H1 (cell line): ENCODE data around the gene RAMP3. TPM values are rescaled to one million over a fixed set of nuclear protein-coding genes. Genes with fewer than 3 reads are reported as not detected.

Experiments
- CTCF ChIA-PET: fragments of 300-600 bp; sonication (Branson Sonifier 250); formaldehyde crosslinking; loops from one replicate; lab custom pipeline; 2021; ENCODE audit not compliant: partially characterized antibody; lab: Charles Lee
- POLR2A ChIA-PET: fragments of 300-600 bp; sonication (Branson Sonifier 250); formaldehyde crosslinking; loops from one replicate; lab custom pipeline; 2021; ENCODE audit warnings: inconsistent platforms; ENCODE audit not compliant: partially characterized antibody; lab: Charles Lee
- DNase-seq, 2 experiments: peaks; one replicate each; pipeline versions ENCODE4 v3.0.0 to v3.0.0-alpha.2; 2010 to 2022; ENCODE audit warnings: low spot score in 2 of 2, low read depth in 1 of 2, mixed read lengths in 1 of 2
- FAIRE-seq: peaks from 2 replicates; lab custom pipeline; 2011; peaks lifted over from hg19 to GRCh38; lab: Jason Lieb, UNC
- H2AFZ ChIP-seq: 2 replicates; pipeline ENCODE4 v1.8.1; 2012; ENCODE audit warnings: low read length, inconsistent platforms
- H2AK5ac ChIP-seq: 2 replicates; pipeline ENCODE4 v1.6.1; 2013; ENCODE audit warnings: low read depth, low read length
- H2BK120ac ChIP-seq: replicated peaks from 2 replicates; pipeline ENCODE3; 2013; ENCODE audit warnings: low read depth, low read length, inconsistent platforms
- H2BK12ac ChIP-seq: 2 replicates; pipeline ENCODE4 v1.6.1; 2013; ENCODE audit warnings: low read depth, low read length
- H2BK15ac ChIP-seq: 2 replicates; pipeline ENCODE4 v1.6.1; 2013; ENCODE audit warnings: low read length
- H2BK20ac ChIP-seq: 2 replicates; pipeline ENCODE4 v1.6.1; 2013; ENCODE audit warnings: low read length
- H2BK5ac ChIP-seq: 2 replicates; pipeline ENCODE4 v1.6.1; 2013; ENCODE audit warnings: low read depth, low read length
- H3K14ac ChIP-seq: 2 replicates; pipeline ENCODE4 v1.6.1; 2013; ENCODE audit warnings: inconsistent platforms; ENCODE audit not compliant: insufficient read length
- H3K18ac ChIP-seq: 2 replicates; pipeline ENCODE4 v1.6.1; 2013; ENCODE audit warnings: low read length; ENCODE audit errors: extremely low read depth
- H3K23ac ChIP-seq: 2 replicates; pipeline ENCODE4 v1.6.1; 2013; ENCODE audit warnings: inconsistent platforms; ENCODE audit not compliant: insufficient read length
- H3K23me2 ChIP-seq: 2 replicates; pipeline ENCODE4 v1.6.1; 2013; ENCODE audit warnings: low read depth, low read length
- H3K27ac ChIP-seq: 2 replicates; pipeline ENCODE4 v1.6.1; 2011; ENCODE audit warnings: low read depth, low read length, inconsistent platforms
- H3K27me3 ChIP-seq, 4 experiments: replicated peaks in 1 of 4; 1 replicate in 1 of 4; 2 replicates in 3 of 4; pipeline versions ENCODE4 v1.6.1 to v1.8.1; 2011 to 2013; ENCODE audit warnings: low read length in 3 of 4, mild to moderate bottlenecking in 3 of 4, inconsistent platforms in 2 of 4, mixed read lengths in 2 of 4, moderate library complexity in 1 of 4; ENCODE audit not compliant: control insufficient read depth in 3 of 4, insufficient read depth in 3 of 4; ENCODE audit errors: extremely low read depth in 1 of 4
- H3K36me3 ChIP-seq, 4 experiments: 2 replicates each; pipeline versions ENCODE4 v1.6.1 to v1.8.1; 2011 to 2013; ENCODE audit warnings: mild to moderate bottlenecking in 4 of 4, low read length in 3 of 4, moderate library complexity in 2 of 4, control low read depth in 1 of 4, inconsistent platforms in 1 of 4; ENCODE audit not compliant: insufficient read depth in 4 of 4, control insufficient read depth in 2 of 4
- H3K4ac ChIP-seq: replicated peaks from 2 replicates; pipeline ENCODE3; 2013; ENCODE audit warnings: low read length, low read depth, mixed read lengths, inconsistent platforms; ENCODE audit not compliant: insufficient read length
- H3K4me1 ChIP-seq, 4 experiments: replicated peaks in 1 of 4; 1 replicate in 1 of 4; 2 replicates in 3 of 4; pipeline versions ENCODE4 v1.6.1 to v1.8.1; 2011 to 2013; ENCODE audit warnings: low read length in 3 of 4, inconsistent platforms in 2 of 4, mixed read lengths in 1 of 4; ENCODE audit not compliant: insufficient read depth in 4 of 4, control insufficient read depth in 3 of 4
- H3K4me2 ChIP-seq, 2 experiments: 2 replicates each; pipeline versions ENCODE4 v1.6.1 to v1.8.1; 2011 to 2013; ENCODE audit warnings: low read depth in 2 of 2, low read length in 2 of 2, control low read depth in 1 of 2, inconsistent platforms in 1 of 2, mild to moderate bottlenecking in 1 of 2; ENCODE audit not compliant: insufficient read depth in 1 of 2
- H3K4me3 ChIP-seq, 4 experiments: fragments of 200-600, 300-600 bp in 1 of 4; sonication (generic), shearing (Covaris generic), sonication (Bioruptor Twin) in 1 of 4; 2 replicates each; pipeline versions ENCODE4 v1.5.1 to v1.8.1; 2011 to 2016; ENCODE audit warnings: low read length in 4 of 4, low read depth in 3 of 4, control low read depth in 2 of 4, inconsistent platforms in 2 of 4, mild to moderate bottlenecking in 2 of 4, mixed read lengths in 1 of 4, moderate library complexity in 1 of 4; ENCODE audit not compliant: insufficient read depth in 2 of 4; ENCODE audit errors: extremely low read depth in 1 of 4
- H3K56ac ChIP-seq: replicated peaks from 2 replicates; pipeline ENCODE3; 2013; ENCODE audit warnings: low read depth, mild to moderate bottlenecking, mixed read lengths, low read length, inconsistent platforms; ENCODE audit not compliant: insufficient read length
- H3K79me1 ChIP-seq: 2 replicates; pipeline ENCODE4 v1.6.1; 2013; ENCODE audit warnings: low read depth, low read length, control low read depth
- H3K79me2 ChIP-seq, 2 experiments: 2 replicates each; pipeline versions ENCODE4 v1.6.1 to v1.8.1; 2012 to 2013; ENCODE audit warnings: low read length in 2 of 2, mild to moderate bottlenecking in 2 of 2, inconsistent platforms in 1 of 2; ENCODE audit not compliant: insufficient read depth in 2 of 2, control insufficient read depth in 1 of 2
- H3K9ac ChIP-seq, 4 experiments: replicated peaks in 1 of 4; 1 replicate in 1 of 4; 2 replicates in 3 of 4; pipeline versions ENCODE4 v1.6.1 to v1.8.1; 2011 to 2013; ENCODE audit warnings: low read depth in 3 of 4, low read length in 3 of 4, control low read depth in 2 of 4, mild to moderate bottlenecking in 2 of 4, moderate library complexity in 2 of 4, inconsistent platforms in 1 of 4; ENCODE audit errors: extremely low read depth in 1 of 4
- H3K9me3 ChIP-seq, 2 experiments: 2 replicates each; pipeline versions ENCODE4 v1.6.1 to v1.8.1; 2012 to 2013; ENCODE audit warnings: mild to moderate bottlenecking in 2 of 2, moderate library complexity in 2 of 2, control low read depth in 1 of 2, inconsistent platforms in 1 of 2, low read depth in 1 of 2, low read length in 1 of 2, mixed read lengths in 1 of 2; ENCODE audit not compliant: insufficient read depth in 2 of 2
- H4K20me1 ChIP-seq, 2 experiments: replicated peaks in 1 of 2; 2 replicates each; pipeline versions ENCODE3 to v1.8.1; 2011 to 2013; ENCODE audit warnings: inconsistent platforms in 2 of 2, low read length in 2 of 2, mild to moderate bottlenecking in 1 of 2; ENCODE audit not compliant: insufficient read depth in 2 of 2, control insufficient read depth in 1 of 2
- H4K5ac ChIP-seq: 2 replicates; pipeline ENCODE4 v1.6.1; 2013; ENCODE audit warnings: low read length, low read depth, mixed read lengths, inconsistent platforms; ENCODE audit not compliant: insufficient read length
- H4K8ac ChIP-seq: 2 replicates; pipeline ENCODE4 v1.8.0; 2013; ENCODE audit warnings: mild to moderate bottlenecking, moderate library complexity, low read length, inconsistent platforms; ENCODE audit not compliant: insufficient read depth; ENCODE audit errors: extremely low read depth
- H4K91ac ChIP-seq: replicated peaks from 2 replicates; pipeline ENCODE3; 2013; ENCODE audit warnings: low read length, mixed read lengths, inconsistent platforms; ENCODE audit not compliant: insufficient read length
- BCL11A ChIP-seq, 2 experiments: IDR thresholded peaks; one replicate each; pipeline ENCODE4 v1.6.1; 2011; ENCODE audit warnings: low read depth in 2 of 2, low read length in 2 of 2, mild to moderate bottlenecking in 2 of 2
- CHD2 ChIP-seq: IDR thresholded peaks from 2 replicates; pipeline ENCODE4 v1.6.1; 2012; ENCODE audit warnings: low read length, improper control_type of control experiment
- EP300 ChIP-seq, 2 experiments: IDR thresholded peaks; 1 replicate in 1 of 2; 2 replicates in 1 of 2; pipeline ENCODE4 v1.6.1; 2011 to 2012; ENCODE audit warnings: low read depth in 2 of 2, low read length in 2 of 2, mild to moderate bottlenecking in 2 of 2, borderline replicate concordance in 1 of 2, inconsistent platforms in 1 of 2, moderate library complexity in 1 of 2
- EZH2 ChIP-seq: fragments of 200-600 bp; sonication (generic); IDR thresholded peaks from 2 replicates; pipeline ENCODE4 v1.7.1; 2012; ENCODE audit warnings: low read depth, mild to moderate bottlenecking, moderate library complexity, low read length, inconsistent platforms; ENCODE audit not compliant: severe bottlenecking
- JUN ChIP-seq: IDR thresholded peaks from 2 replicates; pipeline ENCODE4 v1.6.1; 2011; ENCODE audit warnings: low read depth, mild to moderate bottlenecking, improper control_type of control experiment, low read length
- KDM1A ChIP-seq: fragments of 200-600, 300-600 bp; sonication (generic); IDR thresholded peaks from 2 replicates; pipeline ENCODE4 v1.7.1; 2016; ENCODE audit warnings: mild to moderate bottlenecking, low read length, borderline replicate concordance
- KDM4A ChIP-seq: IDR thresholded peaks from one replicate; pipeline ENCODE4 v1.7.1; 2012; ENCODE audit warnings: low read depth, mild to moderate bottlenecking, moderate library complexity, low read length, inconsistent platforms; ENCODE audit not compliant: severe bottlenecking
- POU5F1 ChIP-seq: IDR thresholded peaks from 2 replicates; pipeline ENCODE4 v1.6.1; 2011; ENCODE audit warnings: low read depth, mild to moderate bottlenecking, low read length, moderate library complexity
- RBBP5 ChIP-seq: IDR thresholded peaks from 2 replicates; pipeline ENCODE4 v1.7.1; 2012; ENCODE audit warnings: low read depth, mild to moderate bottlenecking, inconsistent platforms, low read length, moderate library complexity, borderline replicate concordance
- RFX5 ChIP-seq: IDR thresholded peaks from 2 replicates; pipeline ENCODE4 v1.6.1; 2011; ENCODE audit warnings: low read depth, low read length, improper control_type of control experiment, borderline replicate concordance
- RXRA ChIP-seq: IDR thresholded peaks from 2 replicates; pipeline ENCODE4 v1.6.1; 2011; ENCODE audit warnings: low read depth, mild to moderate bottlenecking, low read length, moderate library complexity; ENCODE audit not compliant: insufficient read depth
- SP1 ChIP-seq: IDR thresholded peaks from 2 replicates; pipeline ENCODE4 v1.6.1; 2011; ENCODE audit warnings: low read depth, low read length
- SRF ChIP-seq: IDR thresholded peaks from 2 replicates; pipeline ENCODE4 v1.6.1; 2011; ENCODE audit warnings: mild to moderate bottlenecking, low read depth, low read length, moderate library complexity
- WGBS, 2 experiments: shearing (Covaris generic) in 1 of 2; methylation state at CpG; one replicate each; pipeline versions ENCODE4 v1.1.6 to v1.1.7; 2013 to 2015; ENCODE audit warnings: low lambda C conversion rate in 2 of 2, mixed read lengths in 2 of 2, inconsistent platforms in 1 of 2, low coverage in 1 of 2, missing lambda C conversion rate in 1 of 2; ENCODE audit not compliant: insufficient replicate concordance in 2 of 2, insufficient coverage in 1 of 2, insufficient read length in 1 of 2; ENCODE audit errors: extremely low coverage in 1 of 2, missing lambda C conversion rate in 1 of 2; 5-methylcytosine and 5-hydroxymethylcytosine counted together
- polyA plus RNA-seq, 7 experiments: library from polyadenylated mRNA; depleted of rRNA in 3 of 7; stranded (reverse) in 5 of 7; unstranded in 2 of 7; fragments of >200 nt in 5 of 7; fragments of 200-250 nt in 2 of 7; gene quantifications; 1 replicate in 5 of 7; 2 replicates in 1 of 7; 4 replicates in 1 of 7; pipeline versions ENCODE4 v1.2.1 to v1.2.3, GENCODE V29; 2011 to 2013; ENCODE audit warnings: missing spikeins in 2 of 7, mixed read lengths in 2 of 7
- total RNA-seq: library from RNA; stranded (reverse); fragmentation: NEBNext Ultra II Directional; extraction: Animal tissue kit (Norgen Biotek cat#: 25700); gene quantifications from 2 replicates; pipeline ENCODE4 v1.2.1, GENCODE V29; 2021
- TF ChIP-seq, protein P1 (sequence below): IDR thresholded peaks from 2 replicates; pipeline ENCODE4 v1.6.1; 2011; ENCODE audit warnings: low read length, improper control_type of control experiment

The RAMP3 gene
- total and polyA plus RNA-seq, 2 of the 8 experiments (the other 6 are each of a cell fraction or from before 2014, with no cell fraction given), result 0.88 to 0.98 TPM

GRCh38 chr7:45193828-45194227, 36.2 kb downstream of the RAMP3 start:
- ChIA-PET POLR2A (no interaction called here), CTCF (no interaction called here)
- H2AK5ac ChIP-seq, result no peak overlapping the region
- H4K5ac ChIP-seq, result no peak overlapping the region
- H4K20me1 ChIP-seq, result no peaks in the 10 kb centered on the region
- no peak overlapping the region for H4K8ac ChIP-seq
- no peak overlapping the region for H2BK20ac ChIP-seq
- no peak overlapping the region for H2BK5ac ChIP-seq
- no peak overlapping the region for H3K56ac ChIP-seq
- FAIRE-seq (no peak), DNase-seq (no peak)
- H3K79me1 ChIP-seq, result no peaks in the 10 kb centered on the region
- H2BK120ac ChIP-seq, result no peak overlapping the region
- no peak overlapping the region for H2BK12ac ChIP-seq
- no peak overlapping the region for H3K18ac ChIP-seq
- no peaks in the 10 kb centered on the region for H3K27me3 ChIP-seq
- no peak overlapping the region for H3K14ac ChIP-seq
- H3K9ac ChIP-seq, result no peak overlapping the region
- H3K4me2 ChIP-seq, result no peak overlapping the region
- no peak overlapping the region for H2BK15ac ChIP-seq
- no peaks in the 10 kb centered on the region for H3K4me1 ChIP-seq
- no peak overlapping the region for H4K91ac ChIP-seq
- H3K23me2 ChIP-seq, result no peaks in the 10 kb centered on the region
- no peaks in the 10 kb centered on the region for H3K36me3 ChIP-seq
- whole genome bisulfite sequencing, 2 experiments, result 80% methylated on average over 4 of the region's 4 CpGs; no CpG with 5 or more reads in 1 of the 2 experiments
- no peak overlapping the region for H3K23ac ChIP-seq
- H3K4me3 ChIP-seq, result no peak overlapping the region
- no peaks in the 10 kb centered on the region for H3K79me2 ChIP-seq
- no peak overlapping the region for H2AFZ ChIP-seq
- H3K27ac ChIP-seq, result no peak overlapping the region
- no peak overlapping the region for H3K4ac ChIP-seq
- H3K9me3 ChIP-seq, result no peaks in the 10 kb centered on the region
- TF ChIP-seq RFX5 (no peak), RBBP5 (no peak), KDM4A (no peak), SRF (no peak), EP300 (IDR thresholded peaks at IDR 0.05; ENCODE audit: borderline replicate concordance in 1 of 2, low read depth in 2 of 2, low read length in 2 of 2) (no peak), EZH2 (no peak), KDM1A (no peak), SP1 (no peak), POU5F1 (no peak), CHD2 (no peak), BCL11A (IDR thresholded peaks at IDR 0.05; ENCODE audit: low read depth in 2 of 2, low read length in 2 of 2) (no peak), JUN (no peak), RXRA (no peak)
- TF ChIP-seq, protein P1, sequence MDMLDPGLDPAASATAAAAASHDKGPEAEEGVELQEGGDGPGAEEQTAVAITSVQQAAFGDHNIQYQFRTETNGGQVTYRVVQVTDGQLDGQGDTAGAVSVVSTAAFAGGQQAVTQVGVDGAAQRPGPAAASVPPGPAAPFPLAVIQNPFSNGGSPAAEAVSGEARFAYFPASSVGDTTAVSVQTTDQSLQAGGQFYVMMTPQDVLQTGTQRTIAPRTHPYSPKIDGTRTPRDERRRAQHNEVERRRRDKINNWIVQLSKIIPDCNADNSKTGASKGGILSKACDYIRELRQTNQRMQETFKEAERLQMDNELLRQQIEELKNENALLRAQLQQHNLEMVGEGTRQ, result no peak
